NK-92 (cell line): ENCODE data around the gene MOB3A.
"Not testable (repeated sequence)": the region's sequence is repeated elsewhere in the genome, so short reads cannot be mapped to it uniquely, and the experiment has no call there.

Source experiments
- DNase-seq: peaks from one replicate; lab custom pipeline; 2025; ENCODE audit not compliant: unreplicated experiment; lab: John Stamatoyannopoulos, UW

MOB3A gene

DNA sequence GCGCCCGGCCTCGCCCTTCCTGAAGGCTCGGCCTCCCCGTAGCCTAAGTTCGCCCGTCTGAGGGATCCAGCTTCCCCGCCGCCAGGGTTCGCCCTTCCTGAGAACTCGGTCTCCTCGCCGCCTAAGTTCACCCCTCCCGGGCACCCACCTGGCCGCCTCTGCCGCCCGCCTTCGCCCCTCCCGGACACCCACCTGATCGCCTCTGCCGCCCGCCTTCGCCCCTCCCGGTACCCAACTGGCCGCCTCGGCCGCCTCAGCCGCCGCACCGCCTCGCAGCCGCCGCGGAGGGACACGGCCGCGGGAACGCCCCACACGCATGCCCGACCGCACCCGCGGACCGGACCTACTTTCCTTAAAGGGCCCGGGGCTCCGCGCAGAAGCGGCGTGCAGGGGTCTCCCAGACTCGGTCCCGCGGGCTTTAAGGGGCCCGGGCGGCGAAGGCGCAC lies at the start of gene MOB3A:
Gene MOB3A (minus strand): TSS at position 293 of the 446 bp plus-strand sequence. CDS start 17,766 bp downstream, outside the sequence.
- no peak for DNase-seq

DNA sequence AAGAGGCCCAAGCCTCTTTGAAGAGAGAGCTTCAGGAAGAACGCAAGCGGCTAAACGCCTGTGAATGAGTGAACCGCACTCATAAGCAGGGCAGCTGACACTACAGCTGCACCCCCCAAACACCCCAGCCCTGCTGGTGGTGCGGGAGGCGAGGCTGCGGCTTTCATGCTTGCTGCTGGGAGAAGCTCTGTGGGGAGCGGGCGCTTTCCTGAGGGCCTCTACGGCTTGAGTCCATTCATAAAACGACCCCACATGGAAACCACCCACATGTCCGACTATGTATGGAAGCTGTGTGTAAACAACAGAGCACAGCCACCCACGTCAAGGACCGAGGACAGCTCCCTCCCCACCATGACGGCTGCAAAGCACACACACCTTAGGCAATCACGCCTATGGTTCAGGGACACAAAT lies 49.7 kb upstream of the MOB3A start:
- DNase-seq: no peak

DNA sequence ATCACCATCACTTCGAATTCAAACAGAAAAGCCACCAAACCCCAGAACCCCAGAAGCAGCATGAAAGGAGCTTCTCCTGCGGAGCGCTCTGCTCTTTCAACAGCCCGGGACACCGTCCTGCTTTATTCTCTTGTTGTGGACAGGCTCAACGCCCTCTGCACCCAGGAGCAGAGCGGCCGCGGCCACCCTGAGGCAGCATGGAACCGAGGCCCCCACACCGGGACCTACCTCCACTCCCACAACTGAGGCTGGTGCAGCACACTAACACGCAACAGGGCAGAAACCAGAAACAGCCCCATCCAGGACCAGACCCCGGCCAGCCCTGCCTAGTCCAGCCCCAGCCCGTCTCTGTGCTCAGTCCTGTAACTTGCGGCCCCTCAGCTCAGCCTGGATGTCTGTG lies 48.1 kb upstream of the MOB3A start:
- DNase-seq: no peak

DNA sequence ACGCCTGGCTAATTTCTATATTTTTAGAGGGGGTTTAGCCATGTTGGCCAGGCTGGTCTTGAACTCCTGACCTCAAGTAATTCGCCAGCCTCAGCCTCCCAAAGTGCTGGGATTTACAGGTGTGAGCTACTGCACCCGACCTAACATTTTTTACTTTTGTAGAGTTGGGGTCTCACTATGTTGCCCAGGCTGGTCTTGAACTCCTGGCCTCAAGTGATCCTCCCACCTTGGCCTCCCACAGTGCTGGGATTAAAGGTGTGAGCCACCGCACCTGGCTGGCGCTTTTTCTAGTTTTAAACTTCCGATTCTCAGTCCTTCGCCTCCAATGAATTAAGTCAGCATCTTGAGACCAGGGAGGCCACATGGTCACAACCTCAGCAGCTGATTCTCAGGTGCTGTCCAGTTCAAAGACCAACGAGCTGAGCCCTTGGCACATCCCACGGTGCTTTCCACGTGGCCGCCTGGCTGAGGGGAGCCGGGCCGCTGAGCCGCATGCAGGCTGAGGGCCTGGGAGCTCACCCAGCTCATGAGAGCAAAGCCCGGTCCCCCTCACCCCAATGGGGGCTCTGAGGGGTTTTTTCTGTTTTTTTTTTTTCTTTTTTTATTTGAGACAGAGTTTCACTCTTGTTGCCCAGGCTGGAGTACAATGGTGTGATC lies 46.2 kb upstream of the MOB3A start:
- no peak for DNase-seq

DNA sequence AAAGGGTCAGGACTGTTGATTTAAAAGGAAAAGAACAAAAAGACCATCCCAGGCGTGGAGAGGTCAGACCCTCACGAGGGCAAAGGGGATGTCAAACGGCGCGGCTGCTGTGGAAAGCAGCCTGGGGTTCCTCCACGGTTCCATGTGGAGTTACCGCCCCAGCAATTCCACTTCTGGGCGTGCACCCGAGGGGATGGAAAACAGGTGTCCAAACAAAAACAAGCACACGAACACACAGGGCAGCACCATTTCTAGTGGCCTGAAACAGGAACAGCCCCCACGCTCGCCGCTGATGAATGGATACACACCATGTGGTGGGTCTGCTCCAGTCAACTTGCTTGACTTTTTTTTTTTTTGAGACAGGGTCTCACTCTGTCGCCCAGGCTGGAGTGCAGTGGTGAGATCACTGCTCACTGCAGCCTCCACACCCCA lies 44.0 kb upstream of the MOB3A start:
- no peak for DNase-seq

DNA sequence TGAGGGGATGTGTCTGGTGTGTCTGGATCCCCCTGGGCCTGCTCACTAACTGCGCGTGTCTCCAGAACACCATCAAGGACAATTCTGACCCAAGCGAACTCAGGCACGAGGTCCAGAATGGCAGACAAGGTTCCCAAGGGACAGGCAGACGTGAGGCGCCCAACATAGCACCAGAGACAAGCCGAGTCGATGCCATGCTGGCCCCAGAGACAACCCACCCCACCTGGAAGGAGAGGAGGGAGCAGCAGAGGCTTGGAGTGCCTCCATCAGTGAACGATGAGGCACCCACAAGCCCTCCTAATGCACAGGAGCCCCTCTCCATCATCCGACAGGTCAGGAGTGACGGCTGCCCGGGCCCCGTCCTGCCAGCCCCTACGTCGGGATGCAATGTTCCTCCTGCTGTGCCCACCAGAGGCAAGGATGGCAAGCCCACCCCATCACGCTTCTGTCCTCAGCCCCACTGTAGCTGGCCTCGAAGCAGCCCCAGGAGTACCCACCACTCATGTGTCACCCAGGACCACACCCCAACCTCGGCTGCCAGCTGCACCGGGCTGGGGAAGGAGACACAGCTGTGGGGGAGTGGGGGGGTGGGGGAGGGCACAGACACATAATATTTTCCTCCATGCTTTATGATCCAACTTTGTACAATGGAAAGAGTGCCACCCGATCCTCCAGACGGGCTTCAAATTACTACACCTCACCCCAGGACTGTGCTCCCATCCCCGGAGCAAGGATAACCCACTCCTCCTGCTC lies 43.4 kb upstream of the MOB3A start:
- DNase-seq: no peak

DNA sequence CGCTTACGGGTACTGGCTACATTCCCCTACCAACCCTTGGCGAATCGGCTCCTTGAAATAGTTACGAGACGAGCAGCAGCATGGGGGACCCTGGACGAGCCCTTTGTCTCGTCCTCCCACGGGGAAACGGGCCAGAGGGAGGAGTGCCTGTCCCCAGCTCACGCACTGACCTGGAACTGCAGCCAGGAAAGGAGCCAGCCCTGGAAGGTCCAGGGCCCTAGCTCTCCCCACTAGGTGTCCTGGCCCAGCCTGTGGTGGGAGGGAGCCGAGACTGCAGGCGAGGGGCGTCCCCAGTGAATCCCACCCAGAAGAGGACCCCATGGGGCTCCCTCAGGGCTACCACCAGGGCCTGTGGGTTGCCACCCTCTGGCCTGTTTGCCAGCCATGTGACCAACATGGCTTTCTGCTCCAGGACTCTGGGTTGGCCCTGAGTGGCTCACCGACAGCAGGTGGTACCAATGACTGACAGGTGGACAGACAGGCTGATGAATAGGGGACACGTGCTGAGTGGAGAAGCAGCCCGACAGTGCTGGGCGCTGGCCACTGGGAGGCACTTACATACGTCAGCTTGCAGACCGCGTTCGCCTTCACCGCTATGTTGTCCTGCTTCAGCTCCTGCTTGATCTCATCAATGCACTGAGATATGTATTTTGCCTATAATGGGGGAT lies 42.1 kb upstream of the MOB3A start:
- no peak for DNase-seq

DNA sequence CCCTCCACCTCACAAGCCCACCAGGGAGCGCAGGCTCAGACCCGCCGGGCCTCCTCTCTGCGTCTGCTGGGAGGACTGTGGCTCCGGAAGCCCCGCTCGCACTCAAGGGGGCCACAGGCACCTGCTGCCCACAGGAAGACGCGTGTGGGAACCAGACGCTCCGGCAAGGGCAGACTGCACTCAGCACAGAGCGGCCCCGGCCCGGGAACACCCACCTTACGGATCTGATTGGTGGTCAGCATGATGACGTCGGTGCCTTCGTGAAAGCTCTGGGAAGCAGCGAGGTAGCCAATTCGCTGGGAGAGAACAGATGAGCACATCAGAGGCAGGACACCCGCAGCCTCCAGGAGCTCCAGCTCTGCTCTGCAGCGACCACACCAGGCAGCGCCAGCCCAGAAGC lies 40.7 kb upstream of the MOB3A start:
- DNase-seq: no peak

DNA sequence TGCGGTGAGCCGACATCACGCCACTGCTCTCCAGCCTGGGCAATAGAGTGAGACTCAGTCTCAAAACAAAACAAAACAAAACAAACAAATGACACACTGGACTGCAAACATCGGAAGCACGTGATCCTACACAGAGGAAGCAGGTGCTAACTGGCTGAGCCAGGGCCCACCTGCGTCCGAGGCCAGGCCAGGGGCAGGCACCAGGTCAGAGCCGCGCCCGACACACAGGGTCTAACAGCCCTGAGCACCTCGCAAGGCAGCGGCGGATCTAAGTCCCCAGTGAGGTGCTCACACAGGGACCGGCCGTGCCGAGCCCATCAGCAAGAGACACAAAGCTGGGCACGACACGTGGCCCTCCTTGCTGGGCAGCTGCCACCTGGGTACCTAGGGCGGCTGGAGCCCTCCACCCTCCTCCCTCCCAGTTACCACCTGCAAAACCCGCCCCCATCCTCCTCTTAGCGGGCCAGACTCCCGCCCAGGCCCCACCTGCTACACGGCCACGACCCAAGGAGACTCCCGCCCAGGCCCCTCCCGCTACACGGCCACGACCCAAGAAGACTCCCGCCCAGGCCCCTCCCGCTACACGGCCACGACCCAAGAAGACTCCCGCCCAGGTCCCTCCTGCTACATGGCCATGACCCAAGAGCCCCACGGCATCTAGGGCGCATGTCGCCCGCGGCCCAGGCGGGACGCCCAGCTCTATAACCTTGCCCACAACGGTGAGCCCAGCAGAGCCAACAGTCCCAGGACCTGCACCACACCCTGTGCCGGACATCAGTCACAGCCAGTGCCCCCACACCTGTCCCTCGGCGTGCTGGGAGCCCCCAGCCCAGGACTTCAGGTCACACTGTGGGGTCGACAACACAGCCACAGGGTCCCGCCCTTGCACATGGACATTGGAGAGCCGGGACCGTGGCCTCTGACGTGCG lies 39.6 kb upstream of the MOB3A start:
- no peak for DNase-seq

DNA sequence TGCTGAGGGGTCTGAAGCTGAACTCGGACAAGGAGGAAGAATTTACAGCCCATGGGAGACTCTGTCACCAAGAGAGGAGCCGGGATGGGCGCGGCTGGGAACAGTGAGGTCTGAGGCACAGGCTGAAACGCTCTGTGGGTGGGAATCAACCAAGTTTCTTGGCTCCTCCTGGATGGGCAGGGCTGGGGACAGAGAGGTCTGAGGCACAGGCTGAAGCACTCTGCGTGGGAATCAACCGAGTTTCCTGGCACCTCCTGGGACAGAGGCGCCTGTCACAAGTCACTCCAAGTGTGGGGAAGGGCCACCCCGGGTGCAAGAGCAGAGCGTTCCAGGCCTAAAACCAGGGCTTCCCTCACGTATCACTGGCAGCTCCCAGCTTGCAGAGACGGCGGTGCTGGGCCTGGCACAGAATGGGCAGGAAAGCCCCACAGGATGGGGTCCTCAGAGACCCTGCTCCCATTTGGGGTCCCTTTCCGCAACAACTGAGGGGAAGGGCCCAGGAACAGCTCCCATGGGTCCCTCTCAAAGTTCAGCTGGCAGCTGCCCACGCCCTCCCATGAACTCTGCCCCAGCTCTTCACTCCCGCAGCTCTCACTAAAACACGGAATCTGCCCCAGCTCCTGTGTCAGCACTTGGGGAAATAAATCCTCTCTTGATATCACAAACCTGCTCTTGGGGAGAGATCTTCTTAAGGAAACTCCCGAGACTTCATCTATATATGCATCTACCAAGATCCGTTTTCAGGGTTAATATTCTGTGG lies 36.8 kb upstream of the MOB3A start:
- DNase-seq: no peak

DNA sequence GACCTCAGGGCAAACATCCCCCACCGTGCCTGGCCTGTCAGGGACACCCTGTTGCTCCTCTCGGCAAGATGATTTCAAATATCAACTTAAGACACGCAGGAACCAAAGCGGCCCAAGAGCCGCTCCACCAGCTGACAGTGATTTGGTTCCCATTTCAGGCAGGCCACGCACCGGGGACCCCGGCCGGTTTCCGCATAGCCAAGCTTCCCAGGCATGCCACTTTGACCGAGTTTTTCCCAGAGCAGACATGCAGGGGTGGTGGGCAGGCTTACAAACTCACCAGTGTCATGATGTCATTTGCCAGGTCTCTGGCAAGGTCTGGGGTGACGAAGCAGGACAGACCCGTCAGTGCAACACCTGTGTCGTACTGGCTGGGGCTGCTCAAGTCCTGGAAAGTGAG lies 36.1 kb upstream of the MOB3A start:
- no peak for DNase-seq

DNA sequence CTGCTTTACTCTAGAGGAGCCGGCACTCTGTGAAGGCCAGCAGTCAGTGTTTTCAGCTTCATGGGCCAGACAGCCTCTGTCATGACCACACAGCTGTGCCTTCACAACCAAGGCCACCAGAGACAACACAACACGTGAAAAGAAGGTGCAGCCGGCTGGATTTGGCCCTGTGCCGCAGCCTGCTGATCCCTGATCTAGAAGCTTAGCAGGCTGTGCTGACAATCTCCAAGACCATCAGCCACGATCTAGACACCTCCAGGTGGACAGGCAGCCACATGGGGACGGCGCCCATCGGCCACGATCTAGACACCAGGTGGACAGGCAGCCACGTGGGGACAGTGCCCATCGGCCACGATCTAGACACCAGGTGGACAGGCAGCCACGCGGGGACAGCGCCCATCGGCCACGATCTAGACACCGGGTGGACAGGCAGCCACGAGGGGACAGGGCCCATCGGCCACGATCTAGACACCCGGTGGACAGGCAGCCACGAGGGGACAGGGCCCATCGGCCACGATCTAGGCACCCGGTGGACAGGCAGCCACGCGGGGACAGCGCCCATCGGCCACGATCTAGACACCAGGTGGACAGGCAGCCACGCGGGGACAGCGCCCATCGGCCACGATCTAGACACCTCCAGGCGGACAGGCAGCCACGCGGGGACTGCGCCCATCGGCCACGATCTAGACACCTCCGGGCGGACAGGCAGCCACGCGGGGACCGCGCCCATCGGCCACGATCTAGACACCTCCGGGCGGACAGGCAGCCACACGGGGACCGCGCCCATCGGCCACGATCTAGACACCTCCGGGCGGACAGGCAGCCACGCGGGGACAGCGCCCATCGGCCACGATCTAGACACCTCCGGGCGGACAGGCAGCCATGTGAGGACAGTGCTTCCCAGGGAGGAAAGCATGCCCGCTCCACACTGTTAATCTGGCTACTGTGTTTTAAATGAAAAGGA lies 35.2 kb upstream of the MOB3A start:
- not testable (repeated sequence) for DNase-seq

DNA sequence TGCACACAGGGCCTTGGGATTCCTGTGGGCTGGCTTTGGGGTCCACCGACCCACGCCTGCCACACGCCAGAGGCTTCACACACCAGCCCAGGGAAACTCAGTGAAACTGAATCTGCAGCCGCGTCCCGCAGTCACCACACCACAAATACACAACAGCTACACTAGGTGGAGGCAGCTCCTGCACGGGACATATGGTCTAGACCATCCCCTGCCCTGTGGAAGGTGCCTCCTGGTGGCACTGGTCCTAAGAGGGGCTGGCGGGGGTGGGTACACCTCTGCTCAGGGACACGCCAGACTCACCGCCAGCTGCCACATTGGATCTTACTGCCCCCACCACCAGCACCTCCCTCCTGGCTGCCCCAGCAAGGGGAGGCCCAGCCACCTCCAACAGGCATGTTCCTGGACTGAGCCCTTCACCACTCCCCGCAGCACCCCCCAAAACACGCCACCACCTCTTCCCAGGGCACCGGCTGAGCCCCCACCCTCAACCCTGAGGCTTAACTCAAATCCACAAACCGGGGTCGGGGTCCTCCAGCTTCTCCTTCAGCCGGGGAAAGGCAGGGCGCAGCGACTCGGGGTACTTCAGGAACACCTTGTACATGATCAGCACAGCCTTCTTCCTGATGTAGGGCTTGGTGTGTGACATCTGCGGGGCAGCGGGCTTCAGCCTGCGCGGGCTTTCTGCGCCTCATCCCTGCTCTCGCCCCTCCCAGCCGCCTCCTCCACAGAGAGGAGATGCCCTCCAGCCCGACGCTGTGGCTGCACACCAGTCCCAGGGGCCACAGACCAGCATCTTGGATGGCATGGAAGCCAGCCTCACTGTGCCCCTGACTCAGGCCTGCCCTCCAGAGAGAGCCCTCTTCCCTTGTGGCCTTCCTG lies 34.0 kb upstream of the MOB3A start:
- DNase-seq: no peak

DNA sequence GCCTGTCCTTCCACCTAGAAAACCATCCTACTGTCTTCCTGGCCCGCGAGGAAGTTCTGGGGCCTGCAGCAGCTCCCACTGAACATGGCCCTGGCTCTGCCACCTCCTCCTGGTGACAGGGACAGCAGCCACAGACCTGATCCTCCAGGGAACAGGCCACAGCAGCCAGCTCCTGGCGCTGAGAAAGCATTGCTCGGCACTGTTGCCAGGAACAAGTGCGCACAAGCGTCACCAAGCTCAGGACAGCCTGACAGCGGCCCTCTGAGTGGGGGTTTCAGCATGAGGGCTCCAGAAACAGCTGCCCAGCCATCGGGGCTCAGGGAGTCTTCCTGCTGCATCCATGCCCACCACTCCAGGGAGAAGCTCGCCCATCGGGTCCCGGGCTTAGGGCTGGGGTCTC lies 33.4 kb upstream of the MOB3A start:
- no peak for DNase-seq

DNA sequence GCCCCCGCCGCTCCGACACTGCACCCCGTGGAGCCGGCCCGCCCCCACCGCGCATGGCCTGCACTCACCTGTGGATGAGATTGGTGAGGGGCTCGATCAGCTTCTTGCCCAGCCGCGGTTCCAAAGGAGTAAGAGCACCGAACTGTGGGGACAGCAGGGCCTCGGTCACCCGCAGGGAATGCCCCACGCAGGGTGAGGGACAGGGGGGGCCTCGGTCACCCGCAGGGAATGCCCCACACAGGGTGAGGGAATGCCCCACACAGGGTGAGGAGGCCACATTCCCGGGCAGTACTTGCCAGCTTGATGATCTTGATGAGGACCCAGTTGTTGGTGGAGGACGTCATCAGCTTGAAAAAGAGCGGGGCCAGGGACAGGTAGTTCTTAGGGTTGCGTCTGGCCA lies 32.9 kb upstream of the MOB3A start:
- no peak for DNase-seq

DNA sequence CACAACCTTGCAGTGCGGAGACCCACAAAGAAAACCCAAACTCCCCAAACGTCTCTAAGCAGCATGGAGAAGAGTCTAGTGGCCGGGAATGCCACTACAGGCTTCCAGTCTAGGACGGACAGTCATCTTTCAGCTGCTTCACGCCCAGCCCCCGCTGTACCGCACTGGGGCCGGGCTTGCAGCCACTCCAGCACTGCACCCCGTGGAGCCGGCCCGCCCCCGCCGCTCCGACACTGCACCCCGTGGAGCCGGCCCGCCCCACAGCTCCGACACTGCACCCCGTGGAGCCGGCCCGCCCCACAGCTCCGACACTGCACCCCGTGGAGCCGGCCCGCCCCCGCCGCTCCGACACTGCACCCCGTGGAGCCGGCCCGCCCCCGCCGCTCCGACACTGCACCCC lies 32.1 kb upstream of the MOB3A start:
- DNase-seq: not testable (repeated sequence)

DNA sequence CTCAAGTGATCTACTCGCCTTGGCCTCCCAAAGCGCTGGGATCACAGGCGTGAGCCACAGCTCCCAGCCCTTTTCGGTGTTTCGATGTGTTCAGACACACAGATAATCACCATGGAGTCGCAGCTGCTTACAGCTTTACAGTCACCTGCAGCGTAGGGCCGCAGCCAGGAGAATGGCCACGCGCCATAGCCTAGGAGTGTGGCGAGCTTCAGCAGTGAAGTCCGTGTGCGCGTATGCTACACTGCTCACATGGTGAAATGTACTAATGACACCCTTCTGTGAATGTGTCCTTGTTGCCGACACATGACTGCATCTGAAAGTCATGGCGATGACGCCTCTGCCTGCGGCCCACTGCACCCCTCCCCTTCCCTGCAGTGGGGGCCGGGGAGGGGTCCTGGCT lies 31.6 kb upstream of the MOB3A start:
- no peak for DNase-seq

DNA sequence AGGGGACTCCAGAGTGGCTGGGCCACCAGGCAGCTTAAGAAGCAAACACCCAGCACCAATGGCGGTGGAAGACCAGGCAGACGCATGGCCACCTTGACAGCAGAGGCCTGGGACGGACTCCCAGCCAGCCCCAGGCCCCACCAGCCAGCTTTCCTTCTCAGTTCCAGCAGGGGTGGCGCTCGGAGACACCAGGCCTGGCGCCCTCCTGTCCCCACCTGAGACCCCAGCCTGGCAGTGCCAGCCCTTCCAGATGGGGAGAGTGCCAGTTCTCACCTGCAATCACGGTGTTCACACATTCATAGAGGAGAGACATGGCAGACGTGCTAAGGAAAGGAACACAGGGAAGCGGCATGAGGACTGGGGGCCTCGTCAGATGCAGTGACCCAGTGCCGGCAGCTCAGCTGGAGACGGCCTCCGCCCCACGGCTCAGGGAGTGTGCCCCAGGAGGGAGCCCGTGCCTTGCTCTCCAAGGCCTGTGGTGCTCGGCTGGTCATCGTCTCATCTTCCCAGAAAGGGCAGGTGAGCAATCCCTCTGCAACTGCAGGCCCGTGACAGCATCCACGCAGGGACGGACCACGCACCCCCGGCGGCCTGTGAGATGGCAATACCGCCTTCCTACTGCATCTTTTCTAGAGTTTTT lies 30.9 kb upstream of the MOB3A start:
- no peak for DNase-seq
